Measurements from ENCODE around the gene SYT2. TPM values are rescaled to one million over a fixed set of nuclear protein-coding genes. Genes with fewer than 3 reads are reported as not detected.

Gene SYT2
- polyA plus RNA-seq, 1 of the 3 experiments (the other 2 are of a cell fraction), result 0.03 TPM

GRCh38 chr1:202756391-202756790, 46.1 kb upstream of the SYT2 start (continued):
- no peak for TF ChIP-seq CTCF (IDR thresholded peaks at IDR 0.05)
- no peak for TF ChIP-seq ELF1 (IDR thresholded peaks at IDR 0.05)
- TF ChIP-seq RFX5 (IDR thresholded peaks at IDR 0.05; ENCODE audit: low read length), result no peak
- TF ChIP-seq USF1 (IDR thresholded peaks at IDR 0.05; ENCODE audit: borderline replicate concordance, low read depth), result no peak
- no peak for TF ChIP-seq USF2 (IDR thresholded peaks at IDR 0.05; ENCODE audit: borderline replicate concordance, low read depth, low read length)

GRCh38 chr1:202754293-202754692, 44.0 kb upstream of the SYT2 start:
- Histone ChIP-seq H3K79me2 (ENCODE audit: insufficient read depth) (peaks cover 11% of the 10 kb centered on the region), H3F3A (replicated peaks; ENCODE audit: insufficient read depth) (peaks cover 15% of the 10 kb centered on the region), H3K36me3 (replicated peaks in 1 of 2; ENCODE audit: control insufficient read depth in 1 of 2, insufficient read depth in 2 of 2, low read length in 1 of 2) (peaks cover 89 to 91% of the 10 kb centered on the region in 2 experiments), H3K4me1 (ENCODE audit: control insufficient read depth in 1 of 2, insufficient read depth in 2 of 2, low read depth in 1 of 2, low read length in 1 of 2) (no peaks in the 10 kb centered on the region), H3K9ac (no peak overlapping the region), H3K9me2 (no peaks in the 10 kb centered on the region), H2AFZ (ENCODE audit: low read depth) (no peak overlapping the region), H3K4me2 (no peak overlapping the region), H3K4me3 (ENCODE audit: low read depth in 2 of 2, low read length in 1 of 2) (no peak overlapping the region), H3K9me3 (no peaks in the 10 kb centered on the region), H3K27me3 (ENCODE audit: insufficient read depth) (no peaks in the 10 kb centered on the region), H3K27ac (ENCODE audit: low read depth in 2 of 2, low read length in 1 of 2) (no peak overlapping the region), H4K20me1 (ENCODE audit: insufficient read depth) (no peaks in the 10 kb centered on the region)
- ChIA-PET CTCF (no interaction called here), POLR2A (no interaction called here)
- no peak for DNase-seq
- TF ChIP-seq ZBTB33 (IDR thresholded peaks at IDR 0.05; ENCODE audit: borderline replicate concordance, low read depth) (no peak), RFX5 (IDR thresholded peaks at IDR 0.05; ENCODE audit: low read length) (no peak), USF1 (IDR thresholded peaks at IDR 0.05; ENCODE audit: borderline replicate concordance, low read depth) (no peak), GATA2 (CRISPR knock-in tag; IDR thresholded peaks at IDR 0.05) (no peak), SIN3A (IDR thresholded peaks at IDR 0.05; ENCODE audit: borderline replicate concordance, low read depth, low read length) (no peak), CTCF (IDR thresholded peaks at IDR 0.05) (no peak), POLR2AphosphoS5 (IDR thresholded peaks at IDR 0.05; ENCODE audit: low read depth, low read length) (no peak), YY1 (IDR thresholded peaks at IDR 0.05; ENCODE audit: low read depth) (no peak), TCF12 (IDR thresholded peaks at IDR 0.05) (no peak), FOXJ3 (CRISPR knock-in tag; IDR thresholded peaks at IDR 0.05) (no peak)
- WGBS (ENCODE audit: low lambda C conversion rate), result 95% methylated on average over 2 of the region's 2 CpGs

Data from SK-N-SH (cell line).